ENCODE results near the gene CAMTA1. TPM values are rescaled to one million over a fixed set of nuclear protein-coding genes. Genes with fewer than 3 reads are reported as not detected.
A peak's percentile ranks its signal among the peaks of the same experiment; 100 is the strongest.

Gene CAMTA1
- total RNA-seq, 1 donor from 2014 or later: 63.8 TPM

DNA sequence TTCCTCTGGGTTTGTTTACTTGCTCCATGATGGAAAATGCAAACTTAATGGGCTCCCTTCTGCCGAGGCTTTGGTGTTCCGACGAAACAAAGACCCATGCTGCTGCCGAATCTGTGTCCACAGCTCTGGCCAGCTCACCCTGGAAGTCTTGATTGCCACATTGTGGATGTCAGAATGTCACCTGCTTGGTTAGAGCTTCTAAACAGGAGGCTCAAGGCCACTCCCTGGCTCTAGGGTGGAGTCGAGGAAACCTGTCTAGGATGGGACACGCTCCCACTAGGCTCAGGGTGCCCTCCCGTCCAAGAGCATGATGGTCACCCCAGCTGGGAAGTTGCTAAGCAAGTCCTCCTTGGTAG is 706.5 kb downstream of the CAMTA1 start:
- no peaks in the 10 kb centered on the region for H3K27me3 Mint-ChIP-seq (ENCODE audit: low read depth)
- no peaks in the 10 kb centered on the region for H3K9me3 Mint-ChIP-seq (ENCODE audit: low read depth)
- H3K4me1 Mint-ChIP-seq (ENCODE audit: low read depth): peaks cover 9% of the 10 kb centered on the region
- no peaks in the 10 kb centered on the region for H3K36me3 Mint-ChIP-seq (ENCODE audit: low read depth)
- H3K27ac Mint-ChIP-seq (ENCODE audit: unreplicated experiment): no peak overlapping the region
- TF ChIP-seq, protein P1, sequence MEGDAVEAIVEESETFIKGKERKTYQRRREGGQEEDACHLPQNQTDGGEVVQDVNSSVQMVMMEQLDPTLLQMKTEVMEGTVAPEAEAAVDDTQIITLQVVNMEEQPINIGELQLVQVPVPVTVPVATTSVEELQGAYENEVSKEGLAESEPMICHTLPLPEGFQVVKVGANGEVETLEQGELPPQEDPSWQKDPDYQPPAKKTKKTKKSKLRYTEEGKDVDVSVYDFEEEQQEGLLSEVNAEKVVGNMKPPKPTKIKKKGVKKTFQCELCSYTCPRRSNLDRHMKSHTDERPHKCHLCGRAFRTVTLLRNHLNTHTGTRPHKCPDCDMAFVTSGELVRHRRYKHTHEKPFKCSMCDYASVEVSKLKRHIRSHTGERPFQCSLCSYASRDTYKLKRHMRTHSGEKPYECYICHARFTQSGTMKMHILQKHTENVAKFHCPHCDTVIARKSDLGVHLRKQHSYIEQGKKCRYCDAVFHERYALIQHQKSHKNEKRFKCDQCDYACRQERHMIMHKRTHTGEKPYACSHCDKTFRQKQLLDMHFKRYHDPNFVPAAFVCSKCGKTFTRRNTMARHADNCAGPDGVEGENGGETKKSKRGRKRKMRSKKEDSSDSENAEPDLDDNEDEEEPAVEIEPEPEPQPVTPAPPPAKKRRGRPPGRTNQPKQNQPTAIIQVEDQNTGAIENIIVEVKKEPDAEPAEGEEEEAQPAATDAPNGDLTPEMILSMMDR (IDR thresholded peaks at IDR 0.05): no peak
- no peak overlapping the region for H3K4me3 Mint-ChIP-seq (ENCODE audit: unreplicated experiment)
- no peak for DNase-seq (ENCODE audit: low spot score)

DNA sequence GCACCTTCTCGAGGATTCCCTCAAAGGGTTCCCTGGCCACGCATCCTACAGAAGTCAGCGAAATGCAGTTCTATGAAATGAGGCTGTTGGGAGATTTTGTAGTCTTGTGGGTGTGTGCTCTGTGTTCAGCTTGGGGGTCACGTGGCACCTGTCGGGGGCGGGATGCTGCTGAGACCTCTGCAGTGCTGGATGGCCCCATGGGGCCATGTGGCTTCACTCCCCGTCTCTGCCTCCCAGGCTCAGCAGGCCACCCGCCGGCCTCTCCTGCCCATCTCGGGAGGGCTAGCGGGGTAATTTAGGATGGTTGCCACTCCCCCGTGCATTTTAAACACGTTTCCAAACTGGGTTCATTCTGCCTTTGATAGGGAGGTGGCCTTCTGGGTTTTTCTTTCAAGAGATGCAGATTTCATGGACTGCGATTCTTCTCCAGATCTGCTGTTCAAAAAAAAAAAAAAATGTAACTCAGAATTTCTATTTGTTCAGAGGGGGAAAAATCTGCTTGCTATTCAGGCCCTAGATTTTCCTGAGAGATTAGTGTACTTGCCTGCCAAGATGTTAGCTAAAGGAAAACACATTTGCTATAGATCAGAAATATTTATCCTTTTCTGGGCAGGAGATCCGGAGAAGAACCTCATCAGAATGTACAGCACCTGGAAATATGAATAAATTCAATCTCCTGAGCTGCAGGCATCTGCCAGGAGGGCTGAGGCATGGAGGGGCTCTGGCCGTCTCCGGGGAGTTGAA is 708.6 kb downstream of the CAMTA1 start:
- Mint-ChIP-seq H3K27ac (ENCODE audit: unreplicated experiment) (no peak overlapping the region), H3K4me3 (ENCODE audit: unreplicated experiment) (no peak overlapping the region), H3K27me3 (ENCODE audit: low read depth) (no peaks in the 10 kb centered on the region), H3K9me3 (ENCODE audit: low read depth) (no peaks in the 10 kb centered on the region), H3K36me3 (ENCODE audit: low read depth) (no peaks in the 10 kb centered on the region), H3K4me1 (ENCODE audit: low read depth) (peaks cover 9% of the 10 kb centered on the region)
- DNase-seq (ENCODE audit: low spot score): no peak
- TF ChIP-seq, protein P1 (IDR thresholded peaks at IDR 0.05): no peak

DNA sequence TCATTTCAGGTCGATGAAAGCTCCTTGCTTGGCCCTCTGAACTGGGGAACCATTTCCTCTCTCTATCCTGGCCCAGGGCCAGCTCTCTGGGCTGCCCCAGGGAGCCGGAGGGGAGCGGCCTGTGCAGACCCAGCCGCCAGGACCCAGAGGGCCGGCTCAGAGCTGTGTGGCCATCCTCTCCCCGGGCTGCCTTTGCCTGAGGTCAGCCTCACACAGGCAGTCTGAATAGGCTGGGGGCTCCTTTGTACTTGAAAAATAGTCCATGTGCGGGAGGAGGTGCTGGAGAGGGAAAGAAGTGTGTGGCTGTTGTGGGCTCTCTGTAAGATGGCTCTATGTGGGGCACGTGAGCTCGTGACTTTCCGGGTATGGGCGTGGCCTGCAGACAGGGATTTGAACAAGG is 710.7 kb downstream of the CAMTA1 start:
- no peaks in the 10 kb centered on the region for H3K27me3 Mint-ChIP-seq (ENCODE audit: low read depth)
- no peaks in the 10 kb centered on the region for H3K36me3 Mint-ChIP-seq (ENCODE audit: low read depth)
- no peak overlapping the region for H3K27ac Mint-ChIP-seq (ENCODE audit: unreplicated experiment)
- TF ChIP-seq, protein P1 (IDR thresholded peaks at IDR 0.05): no peak
- no peaks in the 10 kb centered on the region for H3K9me3 Mint-ChIP-seq (ENCODE audit: low read depth)
- peaks cover 9% of the 10 kb centered on the region for H3K4me1 Mint-ChIP-seq (ENCODE audit: low read depth)
- H3K4me3 Mint-ChIP-seq (ENCODE audit: unreplicated experiment): no peak overlapping the region
- DNase-seq (ENCODE audit: low spot score): no peak

DNA sequence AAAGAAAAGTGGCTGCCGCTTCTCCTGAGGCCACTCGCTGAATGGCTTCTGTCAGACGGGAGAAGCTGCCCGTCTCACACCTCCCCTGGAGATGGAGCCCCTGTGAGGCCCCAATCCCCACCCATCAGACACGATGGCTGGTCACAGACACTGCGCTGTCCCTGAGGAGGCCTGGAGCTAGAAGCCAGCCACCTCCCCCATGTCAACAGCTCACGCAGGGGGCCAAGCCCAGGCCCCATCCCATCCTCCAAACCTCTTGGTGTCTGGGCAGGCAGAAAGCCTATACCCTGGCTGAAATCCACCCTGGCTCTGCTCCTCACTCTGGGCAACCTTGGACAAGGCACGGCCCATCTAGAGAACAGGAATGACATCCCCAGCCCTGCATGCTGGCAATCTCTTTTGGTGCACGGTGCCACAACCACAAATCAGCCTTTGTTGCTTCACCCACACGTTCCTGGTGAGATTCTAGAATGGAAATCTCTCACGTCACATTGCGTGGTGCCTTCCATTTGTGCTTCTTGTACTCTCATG is 711.9 kb downstream of the CAMTA1 start:
- peak; percentile 73 for DNase-seq (ENCODE audit: low spot score)
- Mint-ChIP-seq H3K4me1 (ENCODE audit: low read depth) (no peaks in the 10 kb centered on the region), H3K27me3 (ENCODE audit: low read depth) (no peaks in the 10 kb centered on the region), H3K27ac (ENCODE audit: unreplicated experiment) (no peak overlapping the region), H3K36me3 (ENCODE audit: low read depth) (no peaks in the 10 kb centered on the region), H3K9me3 (ENCODE audit: low read depth) (no peaks in the 10 kb centered on the region), H3K4me3 (ENCODE audit: unreplicated experiment) (no peak overlapping the region)
- TF ChIP-seq, protein P1 (IDR thresholded peaks at IDR 0.05): no peak

DNA sequence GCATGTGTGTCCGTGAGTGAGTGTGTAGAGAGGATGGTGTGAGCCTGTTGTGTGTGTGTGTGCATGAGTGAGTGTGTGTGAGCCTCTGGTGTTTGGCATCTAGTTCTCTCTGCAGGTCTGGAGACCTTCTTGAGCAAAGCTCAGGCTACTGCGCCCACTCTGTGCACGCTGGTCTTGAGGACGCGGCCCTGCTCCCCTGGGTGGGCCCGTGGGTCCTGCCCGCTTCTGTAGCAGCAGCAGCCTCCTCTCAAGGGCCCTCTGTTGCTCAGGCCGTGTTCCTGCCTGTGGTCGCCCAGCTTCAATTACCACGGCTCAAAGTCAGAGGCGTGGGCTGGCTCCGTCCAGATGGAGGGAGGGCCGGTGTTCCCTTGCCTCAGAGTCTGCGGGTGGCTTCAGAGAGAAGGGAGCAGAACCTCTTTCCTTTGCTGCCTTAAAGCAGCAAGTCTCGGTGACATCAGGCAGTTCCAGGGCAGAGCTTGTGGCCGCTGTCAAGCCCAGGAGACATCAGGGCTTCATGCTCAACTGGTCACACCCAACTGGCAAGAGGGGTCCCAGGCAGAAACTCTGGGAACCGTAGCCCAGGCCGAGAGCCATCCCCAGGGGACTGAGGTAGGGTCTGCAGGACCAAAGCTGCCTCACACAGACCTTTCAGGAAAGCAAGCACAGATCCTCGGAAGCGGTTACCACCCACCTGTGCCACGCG is 715.3 kb downstream of the CAMTA1 start:
- Mint-ChIP-seq H3K4me3 (ENCODE audit: unreplicated experiment) (no peak overlapping the region), H3K36me3 (ENCODE audit: low read depth) (no peaks in the 10 kb centered on the region), H3K9me3 (ENCODE audit: low read depth) (no peaks in the 10 kb centered on the region), H3K4me1 (ENCODE audit: low read depth) (no peaks in the 10 kb centered on the region), H3K27me3 (ENCODE audit: low read depth) (no peaks in the 10 kb centered on the region), H3K27ac (ENCODE audit: unreplicated experiment) (no peak overlapping the region)
- no peak for DNase-seq (ENCODE audit: low spot score)
- TF ChIP-seq, protein P1 (IDR thresholded peaks at IDR 0.05): no peak
